Common myeloid progenitor, CD34-positive (primary cell): Measurements from ENCODE around the gene PTPRN2.

Experiments used
- CTCF ChIA-PET: fragments of 350-600 bp; sonication (Branson Sonifier 250); formaldehyde crosslinking; loops from one replicate; lab custom pipeline; 2021; ENCODE audit warnings: antibody characterized with exemption; lab: Charles Lee
- POLR2A ChIA-PET: fragments of 350-600 bp; sonication (Branson Sonifier 250); formaldehyde crosslinking; loops from one replicate; lab custom pipeline; 2021; ENCODE audit warnings: antibody characterized with exemption; lab: Charles Lee
- DNase-seq, 3 donors: peaks; one replicate each; pipeline versions ENCODE4 v3.0.0 to v3.0.0-alpha.2; 2013
- H3K27ac ChIP-seq, 2 experiments: 1 replicate in 1 of 2; 2 replicates in 1 of 2; pipeline ENCODE4 v1.7.0; 2013; ENCODE audit warnings: inconsistent platforms in 2 of 2, low read length in 2 of 2, mild to moderate bottlenecking in 2 of 2, low read depth in 1 of 2, moderate library complexity in 1 of 2; ENCODE audit not compliant: severe bottlenecking in 2 of 2, insufficient read depth in 1 of 2, poor library complexity in 1 of 2
- H3K27me3 ChIP-seq, 5 experiments: replicated peaks in 2 of 5; 1 replicate in 3 of 5; 2 replicates in 2 of 5; pipeline versions ENCODE4 v1.6.1 to v1.7.0; 2013; ENCODE audit warnings: low read length in 4 of 5, mild to moderate bottlenecking in 2 of 5, moderate library complexity in 2 of 5, inconsistent platforms in 1 of 5; ENCODE audit not compliant: insufficient read depth in 5 of 5, control insufficient read depth in 4 of 5
- H3K36me3 ChIP-seq, 4 experiments: 1 replicate in 2 of 4; 2 replicates in 2 of 4; pipeline versions ENCODE4 v1.6.1 to v1.7.0; 2013; ENCODE audit warnings: low read length in 3 of 4, control low read depth in 1 of 4, mild to moderate bottlenecking in 1 of 4; ENCODE audit not compliant: control insufficient read depth in 4 of 4, insufficient read depth in 4 of 4
- H3K4me1 ChIP-seq, 4 experiments: 1 replicate in 3 of 4; 2 replicates in 1 of 4; pipeline versions ENCODE4 v1.6.1 to v1.7.1; 2013; ENCODE audit warnings: low read length in 3 of 4, mild to moderate bottlenecking in 3 of 4, control low read depth in 1 of 4, inconsistent platforms in 1 of 4, moderate library complexity in 1 of 4; ENCODE audit not compliant: control insufficient read depth in 4 of 4, insufficient read depth in 4 of 4; ENCODE audit errors: control extremely low read depth in 1 of 4
- H3K4me3 ChIP-seq, 7 experiments: 1 replicate in 4 of 7; 2 replicates in 3 of 7; pipeline versions ENCODE4 v1.5.1 to v1.7.0; 2013; ENCODE audit warnings: mild to moderate bottlenecking in 7 of 7, low read length in 6 of 7, moderate library complexity in 6 of 7, inconsistent platforms in 2 of 7, low read depth in 2 of 7, control low read depth in 1 of 7; ENCODE audit not compliant: insufficient read depth in 4 of 7, control insufficient read depth in 1 of 7; ENCODE audit errors: extremely low read depth in 1 of 7
- H3K9me3 ChIP-seq, 5 experiments: 1 replicate in 4 of 5; 2 replicates in 1 of 5; pipeline versions ENCODE4 v1.6.1 to v1.7.1; 2013; ENCODE audit warnings: low read length in 4 of 5, mild to moderate bottlenecking in 2 of 5, inconsistent platforms in 1 of 5, low read depth in 1 of 5, moderate library complexity in 1 of 5; ENCODE audit not compliant: control insufficient read depth in 4 of 5, insufficient read depth in 2 of 5; ENCODE audit errors: control extremely low read depth in 1 of 5
- WGBS: methylation state at CpG from one replicate; pipeline ENCODE4 v1.1.5; 2013; ENCODE audit not compliant: insufficient coverage; 5-methylcytosine and 5-hydroxymethylcytosine counted together

Gene PTPRN2

DNA sequence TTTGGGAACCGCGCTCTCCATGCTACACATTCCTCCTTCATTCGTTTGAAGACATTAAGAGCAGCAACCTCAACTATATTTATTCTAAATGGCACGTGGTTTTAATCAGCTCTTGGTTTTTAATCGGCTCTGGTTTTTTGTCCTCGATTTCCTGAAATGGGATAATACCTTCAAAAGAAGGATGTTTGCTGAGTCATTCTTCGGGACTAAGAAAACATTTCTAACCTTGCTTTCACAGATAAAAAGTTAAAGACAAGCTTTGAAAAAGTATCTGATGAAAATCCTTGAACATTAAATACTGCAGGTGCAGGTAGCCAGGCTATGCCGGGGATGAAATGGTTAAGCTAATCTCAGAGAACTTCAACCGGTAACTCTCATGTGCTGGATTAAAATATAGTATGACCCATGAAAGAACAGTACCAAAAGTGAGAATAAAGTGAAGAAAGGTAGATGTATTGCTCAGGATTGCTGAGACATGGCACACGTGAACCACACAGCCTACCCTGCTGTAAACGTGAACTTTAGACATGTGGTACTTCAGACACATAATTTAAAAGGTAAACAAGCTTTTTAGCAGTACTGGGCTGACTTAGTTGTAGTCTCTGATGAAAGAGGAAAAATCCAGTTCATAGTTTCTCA, 89.1 kb downstream of the PTPRN2 start:
- WGBS: 76% methylated on average over 5 of the region's 11 CpGs
- no peak overlapping the region for H3K4me3 ChIP-seq
- no peaks in the 10 kb centered on the region for H3K9me3 ChIP-seq
- DNase-seq: no peak
- no peaks in the 10 kb centered on the region for H3K4me1 ChIP-seq
- ChIA-PET POLR2A (no interaction called here), CTCF (no interaction called here)
- peaks cover 0 to 56% (median 5%) of the 10 kb centered on the region in 5 experiments for H3K27me3 ChIP-seq
- H3K27ac ChIP-seq: no peak overlapping the region
- H3K36me3 ChIP-seq: no peaks in the 10 kb centered on the region

DNA sequence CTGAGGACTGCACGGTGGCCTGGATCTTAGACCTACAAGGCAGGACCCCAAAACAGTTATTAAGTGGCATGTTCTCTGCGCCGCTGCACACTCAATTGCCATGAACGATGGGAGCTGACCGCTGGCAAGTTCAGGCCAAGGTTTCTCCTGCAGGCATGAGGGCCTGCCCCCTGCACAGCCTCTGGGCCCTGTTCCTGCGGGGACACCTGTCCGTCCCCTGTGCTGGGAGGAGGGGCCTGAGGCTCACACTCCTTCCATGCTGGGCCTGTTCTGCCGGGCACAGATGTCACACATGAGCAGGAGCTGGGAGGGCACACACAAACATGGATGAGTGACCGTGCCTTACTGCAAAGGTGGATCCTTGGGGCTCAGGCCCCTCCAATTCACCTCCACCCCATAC, 90.0 kb downstream of the PTPRN2 start:
- ChIA-PET POLR2A (no interaction called here), CTCF (no interaction called here)
- H3K9me3 ChIP-seq: no peaks in the 10 kb centered on the region
- DNase-seq: no peak
- WGBS: 83% methylated on average over 9 of the region's 9 CpGs
- no peaks in the 10 kb centered on the region for H3K36me3 ChIP-seq
- peaks cover 0 to 56% (median 5%) of the 10 kb centered on the region in 5 experiments for H3K27me3 ChIP-seq
- no peak overlapping the region for H3K27ac ChIP-seq
- H3K4me1 ChIP-seq: no peaks in the 10 kb centered on the region
- no peak overlapping the region for H3K4me3 ChIP-seq

DNA sequence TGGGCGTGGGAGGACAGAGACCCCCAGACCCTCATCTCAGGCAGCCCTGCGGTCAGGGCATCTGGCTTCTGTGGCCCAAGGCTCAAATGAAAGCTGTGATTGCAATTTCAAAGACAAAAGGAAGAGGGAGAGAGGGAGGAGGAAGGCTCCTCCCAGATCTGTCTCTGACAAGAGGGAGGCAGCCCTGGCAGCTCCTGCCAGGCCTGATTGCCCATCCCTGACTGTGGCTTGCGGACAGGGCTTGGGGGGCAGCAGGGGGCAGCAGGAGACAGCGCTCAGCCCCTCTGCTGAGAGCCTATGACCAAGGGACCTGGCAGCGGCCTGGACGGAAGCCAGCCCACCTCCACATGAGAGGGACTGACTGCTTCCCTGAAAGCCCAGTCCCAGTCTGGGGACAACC, 91.8 kb downstream of the PTPRN2 start:
- H3K4me1 ChIP-seq: no peaks in the 10 kb centered on the region
- ChIA-PET POLR2A (no interaction called here), CTCF (no interaction called here)
- H3K36me3 ChIP-seq: no peaks in the 10 kb centered on the region
- no peak overlapping the region for H3K27ac ChIP-seq
- H3K4me3 ChIP-seq: no peak overlapping the region
- H3K27me3 ChIP-seq: peaks cover 0 to 43% (median 5%) of the 10 kb centered on the region in 5 experiments
- H3K9me3 ChIP-seq: no peaks in the 10 kb centered on the region
- peak; percentile 5 to 14 (median 10) for DNase-seq
- whole genome bisulfite sequencing: 10% methylated on average over 4 of the region's 6 CpGs

DNA sequence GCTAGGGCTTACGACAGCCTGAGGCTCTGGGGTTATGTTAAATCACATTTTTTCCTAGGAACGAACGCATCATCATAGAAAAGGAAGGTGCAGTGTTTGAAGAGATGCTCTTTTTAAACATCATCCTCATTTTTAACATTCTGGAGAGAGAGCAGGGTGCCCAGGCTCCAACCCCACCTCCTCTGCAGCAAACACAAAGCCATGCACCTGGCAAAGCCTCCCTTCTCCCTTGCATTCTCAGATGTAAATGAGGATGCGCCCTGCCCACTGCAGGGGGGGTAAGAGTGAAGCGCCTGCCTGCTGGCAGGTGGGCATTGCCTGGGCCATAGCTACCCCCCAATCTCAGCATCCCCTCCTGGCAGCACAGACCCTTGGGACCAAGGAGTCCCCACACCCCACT, 92.4 kb downstream of the PTPRN2 start:
- H3K27ac ChIP-seq: no peak overlapping the region
- H3K36me3 ChIP-seq: no peaks in the 10 kb centered on the region
- H3K9me3 ChIP-seq: no peaks in the 10 kb centered on the region
- ChIA-PET POLR2A (no interaction called here), CTCF (no interaction called here)
- no peak overlapping the region for H3K4me3 ChIP-seq
- DNase-seq: no peak
- WGBS: 22% methylated on average over 3 of the region's 5 CpGs
- peaks cover 0 to 37% (median 6%) of the 10 kb centered on the region in 5 experiments for H3K27me3 ChIP-seq
- no peaks in the 10 kb centered on the region for H3K4me1 ChIP-seq

DNA sequence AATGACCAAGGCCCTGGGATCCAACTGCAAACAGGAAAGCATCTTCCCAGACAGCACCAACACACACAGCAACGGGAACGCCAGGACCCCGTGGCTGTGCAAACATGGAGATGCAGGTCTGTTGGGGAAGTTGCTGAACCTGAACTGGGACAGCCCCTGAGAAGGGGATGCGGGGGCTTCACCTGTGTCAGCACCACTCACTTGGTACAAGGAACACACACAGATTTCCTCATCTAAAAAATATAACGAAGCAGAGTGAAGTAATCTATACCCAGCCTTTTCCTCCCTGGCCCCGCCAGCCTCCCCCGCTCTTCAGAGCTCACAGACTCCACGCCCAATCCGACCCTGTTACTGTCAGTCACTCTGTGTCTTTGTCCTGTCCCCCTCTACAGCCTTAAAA, 93.0 kb downstream of the PTPRN2 start:
- ChIA-PET CTCF (no interaction called here), POLR2A (no interaction called here)
- Histone ChIP-seq H3K4me3 (no peak overlapping the region), H3K4me1 (no peaks in the 10 kb centered on the region), H3K27me3 (peaks cover 0 to 33% (median 6%) of the 10 kb centered on the region in 5 experiments), H3K27ac (no peak overlapping the region), H3K9me3 (no peaks in the 10 kb centered on the region), H3K36me3 (no peaks in the 10 kb centered on the region)
- 68% methylated on average over 6 of the region's 9 CpGs for WGBS
- no peak for DNase-seq

DNA sequence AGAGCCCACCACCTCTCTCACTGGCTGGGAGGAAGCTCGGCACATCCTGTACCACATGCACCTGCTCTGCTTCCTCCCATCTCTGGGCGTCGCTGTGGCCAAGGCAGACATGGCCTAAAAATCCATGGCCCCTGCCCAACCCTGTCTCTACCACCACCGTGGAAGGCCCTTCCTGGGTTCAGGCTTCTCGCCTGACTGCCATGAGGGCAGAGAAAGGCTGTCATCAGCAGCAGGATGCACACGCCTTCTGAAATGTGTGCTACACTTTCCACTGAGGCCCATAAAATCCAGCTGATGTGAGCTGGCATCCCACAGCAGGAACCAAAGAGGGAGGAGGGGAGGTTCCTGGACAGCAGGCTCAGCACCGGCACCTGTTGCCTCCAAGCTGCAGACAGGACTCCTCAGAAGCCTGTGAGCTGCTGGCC, 93.4 kb downstream of the PTPRN2 start:
- 48% methylated on average over 7 of the region's 7 CpGs for WGBS

DNA sequence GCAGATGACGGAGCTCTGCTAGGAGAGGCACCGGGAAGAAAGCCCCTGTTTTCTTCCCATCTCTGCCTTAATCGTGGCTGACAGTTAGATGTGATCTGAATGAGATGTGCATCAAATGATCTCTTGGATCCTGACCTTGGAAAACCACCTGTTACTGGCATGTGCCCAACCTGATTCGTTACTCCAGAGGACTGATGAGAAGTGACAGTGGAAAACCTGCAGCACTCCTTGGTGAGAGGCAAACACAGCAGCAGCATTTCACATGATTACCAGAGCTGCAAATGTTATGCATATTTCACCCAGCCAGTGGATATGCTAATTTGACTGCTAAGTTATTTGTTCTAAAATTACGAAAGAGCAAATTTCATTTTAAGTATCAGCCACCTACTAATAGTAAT, 95.3 kb downstream of the PTPRN2 start:
- no peaks in the 10 kb centered on the region for H3K9me3 ChIP-seq
- no peaks in the 10 kb centered on the region for H3K4me1 ChIP-seq
- DNase-seq: no peak
- no peaks in the 10 kb centered on the region for H3K36me3 ChIP-seq
- 95% methylated on average over 5 of the region's 5 CpGs for WGBS
- ChIA-PET CTCF (no interaction called here), POLR2A (no interaction called here)
- no peak overlapping the region for H3K4me3 ChIP-seq
- peaks cover 0 to 22% (median 4%) of the 10 kb centered on the region in 5 experiments for H3K27me3 ChIP-seq
- H3K27ac ChIP-seq: no peak overlapping the region

More for the DNA sequence above, 93.4 kb downstream of the PTPRN2 start:
- ChIA-PET POLR2A (no interaction called here), CTCF (no interaction called here)
- Histone ChIP-seq H3K27me3 (peaks cover 0 to 33% (median 6%) of the 10 kb centered on the region in 5 experiments), H3K36me3 (no peaks in the 10 kb centered on the region), H3K9me3 (no peaks in the 10 kb centered on the region), H3K4me3 (no peak overlapping the region), H3K27ac (no peak overlapping the region), H3K4me1 (no peaks in the 10 kb centered on the region)
- peak in 2 of 3 donors; percentile 4 to 10 for DNase-seq
